ENCODE results near the gene SPTB.

DNA sequence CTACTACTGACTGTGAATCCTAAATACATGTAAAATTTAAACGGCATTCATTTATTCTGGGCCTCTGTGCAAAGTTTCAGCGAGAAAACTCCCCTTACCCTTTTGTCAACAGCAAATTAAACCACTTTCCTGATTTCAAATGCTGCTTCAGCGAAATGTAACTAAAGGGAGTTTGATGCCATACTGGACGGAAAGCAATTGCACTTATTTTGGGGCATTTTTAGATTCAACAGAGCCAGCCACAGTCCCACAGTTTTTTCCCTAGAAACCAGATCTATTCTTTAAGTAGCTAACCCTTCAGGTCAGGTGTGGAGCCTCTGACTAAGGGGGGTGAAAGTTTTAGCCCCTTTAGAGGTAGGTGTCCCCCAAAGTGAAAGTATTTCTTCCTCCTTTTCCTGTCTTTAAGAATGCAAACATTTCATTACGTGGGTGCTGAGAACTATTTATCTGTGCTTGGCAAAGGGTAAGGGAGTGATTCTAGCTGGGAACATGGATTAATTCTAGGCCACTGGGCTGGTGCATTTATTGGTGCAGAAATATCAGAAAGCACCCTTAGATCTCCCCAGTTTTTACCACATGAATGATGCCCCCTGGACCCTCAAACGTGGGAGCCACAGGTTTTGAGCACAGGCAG is 72.7 kb downstream of the SPTB start:
- TF ChIP-seq, protein P1, sequence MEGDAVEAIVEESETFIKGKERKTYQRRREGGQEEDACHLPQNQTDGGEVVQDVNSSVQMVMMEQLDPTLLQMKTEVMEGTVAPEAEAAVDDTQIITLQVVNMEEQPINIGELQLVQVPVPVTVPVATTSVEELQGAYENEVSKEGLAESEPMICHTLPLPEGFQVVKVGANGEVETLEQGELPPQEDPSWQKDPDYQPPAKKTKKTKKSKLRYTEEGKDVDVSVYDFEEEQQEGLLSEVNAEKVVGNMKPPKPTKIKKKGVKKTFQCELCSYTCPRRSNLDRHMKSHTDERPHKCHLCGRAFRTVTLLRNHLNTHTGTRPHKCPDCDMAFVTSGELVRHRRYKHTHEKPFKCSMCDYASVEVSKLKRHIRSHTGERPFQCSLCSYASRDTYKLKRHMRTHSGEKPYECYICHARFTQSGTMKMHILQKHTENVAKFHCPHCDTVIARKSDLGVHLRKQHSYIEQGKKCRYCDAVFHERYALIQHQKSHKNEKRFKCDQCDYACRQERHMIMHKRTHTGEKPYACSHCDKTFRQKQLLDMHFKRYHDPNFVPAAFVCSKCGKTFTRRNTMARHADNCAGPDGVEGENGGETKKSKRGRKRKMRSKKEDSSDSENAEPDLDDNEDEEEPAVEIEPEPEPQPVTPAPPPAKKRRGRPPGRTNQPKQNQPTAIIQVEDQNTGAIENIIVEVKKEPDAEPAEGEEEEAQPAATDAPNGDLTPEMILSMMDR (IDR thresholded peaks at IDR 0.05), result no peak
- no peak for TF ChIP-seq POLR2AphosphoS5 (IDR thresholded peaks at IDR 0.05; ENCODE audit: insufficient read depth in 1 of 2, low read depth in 1 of 2)
